ENCODE results near the gene CNTNAP2.

DNA sequence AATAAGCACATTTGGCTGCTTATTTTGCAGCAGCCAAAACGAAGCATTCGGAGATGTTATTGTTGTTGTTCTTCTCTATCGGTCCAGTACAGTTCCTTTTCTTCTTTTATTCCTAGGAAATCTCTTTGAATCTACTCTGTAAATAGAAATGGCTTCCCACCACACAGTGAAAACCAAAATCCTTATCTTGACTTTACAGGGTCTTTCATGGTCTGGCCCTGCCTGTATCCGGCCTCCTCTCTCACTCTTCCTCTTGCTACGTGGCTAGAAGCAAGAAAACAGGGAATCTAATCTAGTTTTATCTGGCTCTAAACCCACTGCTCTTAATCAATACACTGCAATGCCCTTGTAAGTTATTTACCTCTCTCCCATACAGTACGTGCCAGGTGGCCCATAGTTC, 1547.9 kb downstream of the CNTNAP2 start:
- TF ChIP-seq SUZ12 (IDR thresholded peaks at IDR 0.05; ENCODE audit: extremely low read depth, insufficient read depth, insufficient read length) (no peak), ZNF274 (IDR thresholded peaks at IDR 0.05; ENCODE audit: low read depth, low read length) (no peak)
